Hepatocyte (in vitro differentiated cells): ENCODE results near the gene CAMK2G. TPM values are rescaled to one million over a fixed set of nuclear protein-coding genes. Genes with fewer than 3 reads are reported as not detected.

Experiments
- DNase-seq: peaks from one replicate; pipeline ENCODE4 v3.0.0-alpha.2; 2016; ENCODE audit warnings: low spot score
- H2AFZ ChIP-seq: fragments of 200-600 bp; sonication (generic); 2 replicates; pipeline ENCODE4 v1.6.0; 2016; ENCODE audit warnings: antibody characterized with exemption, mild to moderate bottlenecking
- H3K27ac ChIP-seq: fragments of 200-600 bp; sonication (generic); 2 replicates; pipeline ENCODE4 v1.5.1; 2016; ENCODE audit warnings: mild to moderate bottlenecking
- H3K27me3 ChIP-seq: fragments of 200-600 bp; sonication (generic); 2 replicates; pipeline ENCODE4 v1.6.1; 2016
- H3K36me3 ChIP-seq: fragments of 200-600 bp; sonication (generic); replicated peaks from 2 replicates; pipeline ENCODE4 v1.5.1; 2016; ENCODE audit warnings: low read depth; ENCODE audit not compliant: insufficient read depth
- H3K4me1 ChIP-seq: fragments of 200-600 bp; sonication (generic); 2 replicates; pipeline ENCODE4 v1.5.1; 2016; ENCODE audit warnings: mild to moderate bottlenecking, moderate library complexity; ENCODE audit not compliant: insufficient read depth
- H3K4me2 ChIP-seq: fragments of 200-600 bp; sonication (generic); 2 replicates; pipeline ENCODE4 v1.6.0; 2016
- H3K4me3 ChIP-seq: fragments of 200-600 bp; sonication (generic); 2 replicates; pipeline ENCODE4 v1.5.1; 2016; ENCODE audit warnings: mild to moderate bottlenecking
- H3K79me2 ChIP-seq: fragments of 200-600 bp; sonication (generic); 2 replicates; pipeline ENCODE4 v1.6.0; 2017; ENCODE audit warnings: mild to moderate bottlenecking
- H3K9me2 ChIP-seq: fragments of 200-600 bp; sonication (generic); replicated peaks from 2 replicates; pipeline ENCODE4 v1.6.0; 2017; ENCODE audit warnings: mild to moderate bottlenecking; ENCODE audit not compliant: insufficient read depth
- H3K9me3 ChIP-seq: fragments of 200-600 bp; sonication (generic); 2 replicates; pipeline ENCODE4 v1.5.1; 2016; ENCODE audit warnings: low read depth, mild to moderate bottlenecking
- H4K20me1 ChIP-seq: fragments of 200-600 bp; sonication (generic); 2 replicates; pipeline ENCODE4 v1.6.0; 2016; ENCODE audit warnings: mild to moderate bottlenecking; ENCODE audit not compliant: insufficient read depth, poor library complexity, severe bottlenecking
- CTCF ChIP-seq: fragments of 200-600 bp; sonication (generic); IDR thresholded peaks from 2 replicates; pipeline ENCODE4 v1.5.1; 2016; ENCODE audit warnings: antibody characterized with exemption, mild to moderate bottlenecking; ENCODE audit not compliant: poor library complexity
- EZH2 ChIP-seq: fragments of 200-600 bp; sonication (generic); IDR thresholded peaks from 2 replicates; pipeline ENCODE4 v1.6.1; 2016; ENCODE audit warnings: antibody characterized with exemption, mild to moderate bottlenecking, borderline replicate concordance
- EZH2phosphoT487 ChIP-seq: fragments of 200-600 bp; sonication (generic); IDR thresholded peaks from one replicate; pipeline ENCODE4 v1.6.1; 2018; ENCODE audit warnings: antibody characterized with exemption, mild to moderate bottlenecking, low read depth, moderate library complexity; ENCODE audit not compliant: unreplicated experiment, severe bottlenecking
- WGBS: methylation state at CpG from one replicate; pipeline ENCODE4 v1.1.6; 2016; ENCODE audit warnings: low lambda C conversion rate; ENCODE audit errors: missing lambda C conversion rate; 5-methylcytosine and 5-hydroxymethylcytosine counted together
- polyA plus RNA-seq: library from polyadenylated mRNA; unstranded; fragments of >200 nt; fragmentation: Nextera tagmentation; extraction: Ambion mirVana; gene quantifications from 2 replicates; pipeline ENCODE4 v1.2.1, GENCODE V29; 2016
- total RNA-seq: library from RNA; depleted of rRNA; stranded (reverse); fragments of >200 nt; gene quantifications from 2 replicates; pipeline ENCODE4 v1.2.3, GENCODE V29; 2014

CAMK2G gene
- total and polyA plus RNA-seq, 2 experiments from 2014 or later: 5.2 to 25.0 TPM

- Histone ChIP-seq H4K20me1 (peaks cover 4% of the 10 kb centered on the region), H3K4me2 (no peak overlapping the region), H3K9me3 (no peaks in the 10 kb centered on the region), H3K79me2 (peaks cover 3% of the 10 kb centered on the region), H3K36me3 (no peaks in the 10 kb centered on the region), H3K27ac (no peak overlapping the region), H3K9me2 (no peaks in the 10 kb centered on the region), H2AFZ (no peak overlapping the region), H3K4me1 (peaks cover 8% of the 10 kb centered on the region), H3K4me3 (no peak overlapping the region), H3K27me3 (no peaks in the 10 kb centered on the region)
- no peak for TF ChIP-seq EZH2
- no peak for TF ChIP-seq EZH2phosphoT487
- TF ChIP-seq CTCF: no peak
- WGBS: 94% methylated on average over 12 of the region's 12 CpGs
- no peak for DNase-seq
Measured at GRCh38 chr10:73858013-73858708, 16.2 kb downstream of the CAMK2G start.

- Histone ChIP-seq H3K27ac (no peak overlapping the region), H3K9me2 (no peaks in the 10 kb centered on the region), H3K4me2 (no peak overlapping the region), H3K9me3 (no peaks in the 10 kb centered on the region), H4K20me1 (peaks cover 4% of the 10 kb centered on the region), H3K79me2 (peaks cover 3% of the 10 kb centered on the region), H3K27me3 (no peaks in the 10 kb centered on the region), H3K4me1 (peaks cover 8% of the 10 kb centered on the region), H3K36me3 (no peaks in the 10 kb centered on the region), H2AFZ (no peak overlapping the region), H3K4me3 (no peak overlapping the region)
- DNase-seq: no peak
- WGBS: 94% methylated on average over 10 of the region's 10 CpGs
- no peak for TF ChIP-seq CTCF
- TF ChIP-seq EZH2phosphoT487: no peak
- no peak for TF ChIP-seq EZH2
Measured at GRCh38 chr10:73857446-73857845, 16.9 kb downstream of the CAMK2G start.

- peaks cover 8% of the 10 kb centered on the region for H3K4me1 ChIP-seq
- no peak overlapping the region for H2AFZ ChIP-seq
- TF ChIP-seq CTCF: no peak
- TF ChIP-seq EZH2: no peak
- no peak for TF ChIP-seq EZH2phosphoT487
- DNase-seq: no peak
- no peaks in the 10 kb centered on the region for H3K36me3 ChIP-seq
- H3K9me2 ChIP-seq: no peaks in the 10 kb centered on the region
- H3K9me3 ChIP-seq: no peaks in the 10 kb centered on the region
- WGBS: 98% methylated on average over 8 of the region's 8 CpGs
- no peak overlapping the region for H3K4me2 ChIP-seq
- no peaks in the 10 kb centered on the region for H3K79me2 ChIP-seq
- no peaks in the 10 kb centered on the region for H3K27me3 ChIP-seq
- H4K20me1 ChIP-seq: peaks cover 4% of the 10 kb centered on the region
- no peak overlapping the region for H3K27ac ChIP-seq
- no peak overlapping the region for H3K4me3 ChIP-seq
Measured at GRCh38 chr10:73856261-73856660, 18.1 kb downstream of the CAMK2G start.
